ENCODE data around the gene SETD3. TPM values are rescaled to one million over a fixed set of nuclear protein-coding genes. Genes with fewer than 3 reads are reported as not detected.

Gene SETD3
- polyA plus RNA-seq, 12 donors: 55.8 to 87.3 (median 74.3) TPM; not detected in 1

DNA sequence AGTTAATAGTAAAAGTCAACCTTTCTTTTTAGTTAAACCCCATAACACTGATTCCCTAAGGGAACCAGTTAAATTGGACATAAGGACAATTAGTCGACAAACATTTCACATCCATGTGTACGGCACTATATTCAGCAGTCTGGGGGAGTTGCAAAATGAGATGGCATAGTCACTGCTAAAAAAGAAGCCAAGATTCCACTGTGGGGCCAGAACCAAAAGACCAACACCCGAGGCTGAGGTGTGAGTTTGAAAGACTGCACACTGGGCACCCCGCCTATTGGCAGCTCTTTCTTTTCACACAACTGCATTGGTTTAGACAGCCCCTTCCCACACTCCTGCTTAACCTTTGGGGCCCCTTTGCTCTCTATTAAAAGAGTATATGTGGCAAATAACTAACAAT, 16.7 kb downstream of the SETD3 start:
- DNase-seq: no peak

- DNase-seq: no peak
Observed at GRCh38 chr14:99462210-99462609, 18.4 kb downstream of the SETD3 start.

GRCh38 chr14:99461411-99462085, 19.1 kb downstream of the SETD3 start:
- no peak for DNase-seq

- DNase-seq: no peak
Observed at GRCh38 chr14:99460793-99461192, 19.9 kb downstream of the SETD3 start.

GRCh38 chr14:99459481-99460100, 21.1 kb downstream of the SETD3 start:
- DNase-seq: no peak

DNA sequence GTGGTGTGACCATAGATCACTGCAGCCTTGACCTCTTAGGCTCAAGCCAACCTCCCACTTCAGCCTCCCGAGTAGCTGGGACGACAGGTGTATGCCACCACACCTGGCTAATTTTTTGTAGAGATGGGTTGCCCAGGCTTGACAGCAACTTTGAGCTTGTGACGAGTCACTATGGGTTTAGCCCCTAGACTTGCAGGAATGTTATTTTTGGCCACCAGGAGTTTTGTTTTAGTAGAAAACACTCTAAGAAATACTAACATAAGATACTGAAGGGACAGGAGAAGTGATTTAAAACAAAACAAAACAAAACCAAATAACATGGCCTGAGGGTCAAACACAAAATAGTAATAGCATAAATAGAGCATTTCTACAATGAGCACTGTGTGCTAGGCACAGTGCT, 26.4 kb downstream of the SETD3 start:
- no peak for DNase-seq

GRCh38 chr14:99452968-99453367, 27.7 kb downstream of the SETD3 start:
- DNase-seq: no peak

GRCh38 chr14:99451234-99451633, 29.4 kb downstream of the SETD3 start:
- DNase-seq: no peak

- DNase-seq: no peak
Observed at GRCh38 chr14:99450266-99450665, 30.4 kb downstream of the SETD3 start.

- no peak for DNase-seq
Observed at GRCh38 chr14:99447739-99448138, 32.9 kb downstream of the SETD3 start.

- DNase-seq: no peak
Observed at GRCh38 chr14:99445931-99446330, 34.7 kb downstream of the SETD3 start.

DNA sequence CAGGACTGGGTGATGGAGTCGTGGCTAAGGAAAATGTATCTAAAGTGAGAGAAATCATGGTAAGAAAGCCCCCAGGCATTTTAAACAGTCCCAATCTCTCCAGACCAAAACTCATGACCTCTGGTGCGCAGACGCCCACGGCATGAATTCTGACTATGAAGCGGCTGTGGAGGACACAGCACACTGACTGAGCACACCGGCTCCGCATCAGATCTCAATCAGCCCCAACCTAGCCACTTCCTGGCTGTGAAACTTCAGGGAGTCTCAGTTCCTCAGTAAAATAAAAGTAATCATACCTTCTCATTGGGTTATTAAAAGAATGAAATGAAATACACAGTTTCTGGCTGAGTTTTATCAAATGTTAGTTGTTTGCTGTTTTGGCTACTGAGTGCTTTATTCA, 38.7 kb downstream of the SETD3 start:
- no peak for DNase-seq

GRCh38 chr14:99441157-99441870, 39.3 kb downstream of the SETD3 start:
- DNase-seq: no peak

- DNase-seq: no peak
Observed at GRCh38 chr14:99440278-99440677, 40.4 kb downstream of the SETD3 start.

GRCh38 chr14:99437706-99438105, 43.0 kb downstream of the SETD3 start:
- DNase-seq: no peak

GRCh38 chr14:99436247-99437180, 44.1 kb downstream of the SETD3 start:
- no peak for DNase-seq

DNA sequence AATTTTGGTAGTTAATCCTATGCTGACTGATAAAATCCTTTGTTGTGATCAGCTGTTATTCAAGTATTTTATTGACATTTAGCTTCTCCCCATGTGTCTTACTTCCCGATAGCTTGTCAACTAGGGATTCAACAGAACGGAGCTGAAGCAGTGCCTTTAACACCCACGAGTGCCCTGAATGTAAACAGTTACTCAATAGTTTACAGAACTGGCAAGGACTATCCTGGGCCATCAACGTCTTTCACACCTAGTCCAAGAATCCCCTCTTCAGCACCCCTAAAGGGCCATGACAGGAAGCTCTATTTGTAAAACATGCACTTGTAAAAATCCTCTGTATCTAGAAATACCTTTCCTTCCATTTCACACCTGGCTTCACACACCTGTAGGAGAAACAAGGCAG, 45.3 kb downstream of the SETD3 start:
- no peak for DNase-seq

GRCh38 chr14:99432485-99432884, 48.2 kb downstream of the SETD3 start:
- DNase-seq: no peak

GRCh38 chr14:99431986-99432385, 48.7 kb downstream of the SETD3 start:
- DNase-seq: no peak

DNA sequence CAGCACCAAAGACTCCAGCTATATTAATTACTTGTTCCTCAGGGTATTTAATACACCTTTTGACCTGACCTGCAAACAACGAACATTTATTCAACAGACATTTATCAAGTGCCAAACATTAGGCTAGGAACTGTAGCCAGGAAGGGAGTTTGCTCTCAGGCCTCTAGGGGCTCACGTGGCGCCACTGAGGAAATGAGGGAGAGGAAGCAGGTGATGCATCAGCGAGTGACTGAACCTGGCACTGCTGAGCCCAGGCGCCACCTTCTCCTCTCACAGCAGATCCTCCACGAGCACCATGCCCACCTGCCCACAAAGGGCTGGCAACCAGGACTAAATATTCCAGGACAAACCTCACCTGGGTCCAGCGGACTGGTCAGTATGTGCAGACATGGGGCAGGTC, 50.2 kb downstream of the SETD3 start:
- no peak for DNase-seq

DNA sequence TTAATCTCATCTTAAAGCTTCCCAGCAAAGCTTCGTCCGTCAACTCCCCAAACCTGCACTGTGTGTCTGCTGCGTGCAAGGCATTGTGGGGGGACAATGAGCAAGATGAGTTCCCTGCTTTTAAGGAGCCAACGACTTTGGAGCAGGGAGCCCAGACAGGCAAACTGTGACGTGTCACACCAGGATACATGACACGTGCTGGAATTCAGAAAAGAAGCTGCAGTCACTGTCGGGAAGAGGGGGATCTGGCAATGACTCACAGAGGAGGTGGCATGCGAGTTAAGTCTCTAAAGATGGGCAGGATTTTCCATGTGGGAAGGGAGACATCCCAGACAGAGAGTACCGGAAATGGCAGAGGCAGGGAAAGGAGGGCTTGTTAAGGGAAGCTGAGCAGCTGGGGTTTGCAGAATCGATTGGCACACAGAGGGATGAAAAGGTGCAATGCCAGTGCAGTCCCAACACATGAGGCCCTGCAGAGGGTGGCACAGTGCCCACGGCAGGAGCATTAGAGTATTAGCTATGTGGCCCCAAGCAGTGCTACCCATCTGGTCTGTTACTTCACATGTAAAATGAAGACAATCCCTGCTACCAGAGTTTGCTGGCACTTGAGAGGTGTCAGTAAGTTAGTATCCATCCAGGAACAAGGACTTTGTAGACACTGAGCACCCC, 52.9 kb downstream of the SETD3 start:
- no peak for DNase-seq

Measured in muscle of arm (tissue), 12 donors.